ENCODE measurements around the gene TARS3. TPM values are rescaled to one million over a fixed set of nuclear protein-coding genes. Genes with fewer than 3 reads are reported as not detected.
"Not testable (repeated sequence)": the region's sequence is repeated elsewhere in the genome, so short reads cannot be mapped to it uniquely, and the experiment has no call there.

TARS3 gene
- total and polyA plus RNA-seq, 2 donors (not counting 3 experiments of a cell fraction or from before 2014, with no cell fraction given): 0.91 to 8.2 TPM

DNA sequence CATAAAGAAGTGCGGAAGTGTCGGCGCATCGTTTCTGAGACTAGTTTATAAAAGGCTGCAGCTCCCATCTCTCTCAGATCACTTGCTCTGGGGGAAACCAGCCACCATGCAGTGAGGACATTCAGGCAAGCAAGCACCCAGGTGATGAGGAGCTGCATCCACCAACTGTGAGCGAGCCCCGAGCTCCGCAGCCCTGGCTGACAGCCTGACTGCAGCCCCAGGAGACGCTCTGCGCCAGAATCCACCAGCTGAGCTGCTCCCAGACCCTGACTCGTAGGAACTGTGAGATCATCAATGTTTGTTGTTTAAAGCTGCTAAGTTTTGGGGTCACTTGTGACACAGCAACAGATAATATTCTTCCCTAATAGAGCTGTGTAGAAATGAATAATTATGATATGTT, 67.1 kb downstream of the TARS3 start:
- H2AFZ ChIP-seq (ENCODE audit: low read depth, low read length): no peak overlapping the region
- no peak for FAIRE-seq
- H3K9ac ChIP-seq (replicated peaks; ENCODE audit: extremely low read depth, insufficient read depth, low read length): no peak overlapping the region
- H3K27me3 ChIP-seq (ENCODE audit: control insufficient read depth in 2 of 2, insufficient read depth in 2 of 2, low read length in 2 of 2): no peaks in the 10 kb centered on the region
- H3K4me3 ChIP-seq (replicated peaks in 1 of 3; ENCODE audit: insufficient read depth in 1 of 3, low read depth in 1 of 3, low read length in 3 of 3): no peak overlapping the region
- no peaks in the 10 kb centered on the region for H3K9me1 ChIP-seq (replicated peaks; ENCODE audit: control insufficient read depth, extremely low read depth, insufficient read depth, low read length)
- H3K9me3 ChIP-seq (replicated peaks; ENCODE audit: control insufficient read depth, insufficient read depth, low read length): no peaks in the 10 kb centered on the region
- H3K36me3 ChIP-seq (ENCODE audit: control insufficient read depth in 2 of 2, extremely low read depth in 1 of 2, insufficient read depth in 2 of 2, low read length in 2 of 2): no peaks in the 10 kb centered on the region
- H4K20me1 ChIP-seq (replicated peaks; ENCODE audit: control insufficient read depth, extremely low read depth, insufficient read depth, low read length): no peaks in the 10 kb centered on the region
- ChIA-PET POLR2A (interaction anchor here (0.5 kb wide), 1 partner anchor 471 kb away, joined by 3 read pairs; no protein-coding TSS in a partner anchor), CTCF (interaction anchor here (1.4 to 2.2 kb wide), 2 partner anchors 16 to 357 kb away, joined by 4 to 7 read pairs; no protein-coding TSS in a partner anchor)
- BruUV-seq (replicated peaks): no TSS peak
- TF ChIP-seq FOS (IDR thresholded peaks at IDR 0.05; ENCODE audit: borderline replicate concordance, insufficient read depth, low read length) (no peak), EZH2 (IDR thresholded peaks at IDR 0.05; ENCODE audit: borderline replicate concordance, low read depth, low read length, severe bottlenecking) (no peak), JUN (IDR thresholded peaks at IDR 0.05; ENCODE audit: borderline replicate concordance, insufficient read depth, insufficient read length, low read depth) (no peak)
- TF ChIP-seq, protein P1, sequence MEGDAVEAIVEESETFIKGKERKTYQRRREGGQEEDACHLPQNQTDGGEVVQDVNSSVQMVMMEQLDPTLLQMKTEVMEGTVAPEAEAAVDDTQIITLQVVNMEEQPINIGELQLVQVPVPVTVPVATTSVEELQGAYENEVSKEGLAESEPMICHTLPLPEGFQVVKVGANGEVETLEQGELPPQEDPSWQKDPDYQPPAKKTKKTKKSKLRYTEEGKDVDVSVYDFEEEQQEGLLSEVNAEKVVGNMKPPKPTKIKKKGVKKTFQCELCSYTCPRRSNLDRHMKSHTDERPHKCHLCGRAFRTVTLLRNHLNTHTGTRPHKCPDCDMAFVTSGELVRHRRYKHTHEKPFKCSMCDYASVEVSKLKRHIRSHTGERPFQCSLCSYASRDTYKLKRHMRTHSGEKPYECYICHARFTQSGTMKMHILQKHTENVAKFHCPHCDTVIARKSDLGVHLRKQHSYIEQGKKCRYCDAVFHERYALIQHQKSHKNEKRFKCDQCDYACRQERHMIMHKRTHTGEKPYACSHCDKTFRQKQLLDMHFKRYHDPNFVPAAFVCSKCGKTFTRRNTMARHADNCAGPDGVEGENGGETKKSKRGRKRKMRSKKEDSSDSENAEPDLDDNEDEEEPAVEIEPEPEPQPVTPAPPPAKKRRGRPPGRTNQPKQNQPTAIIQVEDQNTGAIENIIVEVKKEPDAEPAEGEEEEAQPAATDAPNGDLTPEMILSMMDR (IDR thresholded peaks at IDR 0.05; ENCODE audit: extremely low read depth in 1 of 2, insufficient read depth in 1 of 2, low read depth in 1 of 2, low read length in 2 of 2): no peak
- TF ChIP-seq, protein P2, sequence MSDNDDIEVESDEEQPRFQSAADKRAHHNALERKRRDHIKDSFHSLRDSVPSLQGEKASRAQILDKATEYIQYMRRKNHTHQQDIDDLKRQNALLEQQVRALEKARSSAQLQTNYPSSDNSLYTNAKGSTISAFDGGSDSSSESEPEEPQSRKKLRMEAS (IDR thresholded peaks at IDR 0.05; ENCODE audit: insufficient read depth, insufficient read length): no peak
- no peak for DNase-seq (ENCODE audit: low read depth, low spot score)
- no peak overlapping the region for H3K4me2 ChIP-seq (ENCODE audit: insufficient read depth, low read length)
- H3K4me1 ChIP-seq (ENCODE audit: control insufficient read depth, extremely low read depth, insufficient read depth, low read length): peaks cover 11% of the 10 kb centered on the region
- H3K27ac ChIP-seq (ENCODE audit: insufficient read depth, low read depth, low read length): no peak overlapping the region
- intact Hi-C loops (cut with micrococcal nuclease) (no loop called here), dilution Hi-C loops (cut with MboI; ENCODE audit: extremely low pct_ligation_motif_present, low sequenced_read_pairs) (no loop called here)
- H3K79me2 ChIP-seq (ENCODE audit: control insufficient read depth, insufficient read depth, low read length): peaks cover 5% of the 10 kb centered on the region

DNA sequence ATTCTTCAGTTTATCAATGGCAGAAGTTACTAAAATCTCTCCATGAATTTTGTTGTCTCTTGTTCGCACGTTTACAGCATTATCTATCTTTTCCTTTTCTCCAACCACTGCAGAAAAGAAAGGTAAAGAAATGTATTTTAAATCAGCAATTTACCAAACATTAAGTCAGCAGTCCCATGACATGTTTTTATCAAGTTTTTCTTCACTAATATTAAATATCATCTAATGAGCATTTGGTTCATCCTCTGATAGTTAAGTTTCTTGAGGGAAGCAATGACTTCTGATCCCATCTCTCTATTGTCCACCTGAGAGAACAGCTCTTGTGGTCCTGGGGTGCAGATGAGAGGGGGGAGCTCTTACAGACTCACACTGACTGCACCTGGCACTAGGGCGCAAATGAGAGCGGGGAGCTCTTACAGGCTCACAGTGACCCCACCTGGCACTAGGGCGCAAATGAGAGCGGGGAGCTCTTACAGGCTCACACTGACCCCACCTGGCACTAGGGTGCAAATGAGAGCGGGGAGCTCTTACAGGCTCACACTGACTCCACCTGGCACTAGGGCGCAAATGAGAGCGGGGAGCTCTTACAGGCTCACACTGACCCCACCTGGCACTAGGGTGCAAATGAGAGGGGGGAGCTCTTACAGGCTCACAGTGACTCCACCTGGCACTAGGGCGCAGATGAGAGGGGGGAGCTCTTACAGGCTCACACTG, 69.5 kb downstream of the TARS3 start:
- Histone ChIP-seq H3K4me1 (ENCODE audit: control insufficient read depth, extremely low read depth, insufficient read depth, low read length) (peaks cover 23% of the 10 kb centered on the region), H3K79me2 (ENCODE audit: control insufficient read depth, insufficient read depth, low read length) (peaks cover 23% of the 10 kb centered on the region)
- POLR2A ChIA-PET; H3K27ac ChIP-seq (ENCODE audit: insufficient read depth, low read depth, low read length); FAIRE-seq; H3K9me3 ChIP-seq (replicated peaks; ENCODE audit: control insufficient read depth, insufficient read depth, low read length); H3K9ac ChIP-seq (replicated peaks; ENCODE audit: extremely low read depth, insufficient read depth, low read length); BruUV-seq (replicated peaks); DNase-seq (ENCODE audit: low read depth, low spot score); intact Hi-C loops (cut with micrococcal nuclease); H3K4me3 ChIP-seq (replicated peaks in 1 of 3; ENCODE audit: insufficient read depth in 1 of 3, low read depth in 1 of 3, low read length in 3 of 3); H4K20me1 ChIP-seq (replicated peaks; ENCODE audit: control insufficient read depth, extremely low read depth, insufficient read depth, low read length); H3K4me2 ChIP-seq (ENCODE audit: insufficient read depth, low read length); H3K9me1 ChIP-seq (replicated peaks; ENCODE audit: control insufficient read depth, extremely low read depth, insufficient read depth, low read length); dilution Hi-C loops (cut with MboI; ENCODE audit: extremely low pct_ligation_motif_present, low sequenced_read_pairs); H3K27me3 ChIP-seq (ENCODE audit: control insufficient read depth in 2 of 2, insufficient read depth in 2 of 2, low read length in 2 of 2); H2AFZ ChIP-seq (ENCODE audit: low read depth, low read length); H3K36me3 ChIP-seq (ENCODE audit: control insufficient read depth in 2 of 2, extremely low read depth in 1 of 2, insufficient read depth in 2 of 2, low read length in 2 of 2): not testable (repeated sequence)
- CTCF ChIA-PET: interaction anchor here (1.6 kb wide), 1 partner anchor 366 kb away, joined by 5 read pairs; no protein-coding TSS in a partner anchor
